ENCODE measurements around the gene SOCS1.

SOCS1 gene

GRCh38 chr16:11263737-11264136, 7.7 kb upstream of the SOCS1 start:
- in situ Hi-C loops (cut with HindIII; ENCODE audit: low sequenced_read_pairs): no loop called here

- in situ Hi-C loops (cut with HindIII; ENCODE audit: low sequenced_read_pairs): no loop called here
Measured at GRCh38 chr16:11262915-11263314, 6.9 kb upstream of the SOCS1 start.

- in situ Hi-C loops (cut with HindIII; ENCODE audit: low sequenced_read_pairs): no loop called here
Measured at GRCh38 chr16:11260596-11260966, 4.6 kb upstream of the SOCS1 start.

GRCh38 chr16:11259655-11260595, 3.9 kb upstream of the SOCS1 start:
- in situ Hi-C loops (cut with HindIII; ENCODE audit: low sequenced_read_pairs): no loop called here

GRCh38 chr16:11258553-11259492, 2.8 kb upstream of the SOCS1 start:
- in situ Hi-C loops (cut with HindIII; ENCODE audit: low sequenced_read_pairs): no loop called here

- in situ Hi-C loops (cut with HindIII; ENCODE audit: low sequenced_read_pairs): no loop called here
Measured at GRCh38 chr16:11257131-11257938, 1.3 kb upstream of the SOCS1 start.

- in situ Hi-C loops (cut with HindIII; ENCODE audit: low sequenced_read_pairs): no loop called here
Measured at GRCh38 chr16:11256661-11257130, 692 bp upstream of the SOCS1 start.

- in situ Hi-C loops (cut with HindIII; ENCODE audit: low sequenced_read_pairs): no loop called here
Measured at GRCh38 chr16:11254913-11255736, 879 bp downstream of the SOCS1 start.

- in situ Hi-C loops (cut with HindIII; ENCODE audit: low sequenced_read_pairs): no loop called here
Measured at GRCh38 chr16:11253995-11254912, 1.8 kb downstream of the SOCS1 start.

- in situ Hi-C loops (cut with HindIII; ENCODE audit: low sequenced_read_pairs): no loop called here
Measured at GRCh38 chr16:11253009-11253994, 2.7 kb downstream of the SOCS1 start.

GRCh38 chr16:11252482-11252931, 3.5 kb downstream of the SOCS1 start:
- in situ Hi-C loops (cut with HindIII; ENCODE audit: low sequenced_read_pairs): no loop called here

GRCh38 chr16:11251525-11252481, 4.2 kb downstream of the SOCS1 start:
- in situ Hi-C loops (cut with HindIII; ENCODE audit: low sequenced_read_pairs): no loop called here

- in situ Hi-C loops (cut with HindIII; ENCODE audit: low sequenced_read_pairs): no loop called here
Measured at GRCh38 chr16:11250786-11251524, 5.0 kb downstream of the SOCS1 start.

GRCh38 chr16:11250091-11250785, 5.8 kb downstream of the SOCS1 start:
- in situ Hi-C loops (cut with HindIII; ENCODE audit: low sequenced_read_pairs): no loop called here
